SK-N-SH (cell line): ENCODE results near the gene PFKP.

ENCODE experiments used
- CHD2 ChIP-seq: fragments of 150-350 bp; IDR thresholded peaks from 2 replicates; pipeline ENCODE4 v1.6.1; 2018; ENCODE audit warnings: low read length; ENCODE audit not compliant: partially characterized antibody
- POLR2AphosphoS5 ChIP-seq: IDR thresholded peaks from 2 replicates; pipeline ENCODE4 v1.6.1; 2012; ENCODE audit warnings: low read depth, low read length
- RAD21 ChIP-seq: IDR thresholded peaks from 2 replicates; pipeline ENCODE4 v1.6.1; 2012; ENCODE audit warnings: mild to moderate bottlenecking, low read length
- TCF12 ChIP-seq: IDR thresholded peaks from 2 replicates; pipeline ENCODE4 v1.4.0; 2012
- YY1 ChIP-seq: IDR thresholded peaks from 2 replicates; pipeline ENCODE4 v1.4.0; 2012; ENCODE audit warnings: low read depth, mild to moderate bottlenecking
- TF ChIP-seq, protein P1 (sequence below): IDR thresholded peaks from 2 replicates; pipeline ENCODE4 v1.4.0; 2012; ENCODE audit warnings: low read depth, borderline replicate concordance
- TF ChIP-seq, protein P2 (sequence below): IDR thresholded peaks from 2 replicates; pipeline ENCODE4 v1.6.1; 2012; ENCODE audit warnings: mild to moderate bottlenecking, low read depth, low read length, moderate library complexity
- TF ChIP-seq, protein P3 (sequence below): fragments of 150-350 bp; IDR thresholded peaks from 2 replicates; pipeline ENCODE4 v1.6.1; 2016; ENCODE audit warnings: mild to moderate bottlenecking, low read depth, low read length
- TF ChIP-seq, protein P4 (sequence below): fragments of 200-600 bp; sonication (generic); IDR thresholded peaks from 2 replicates; pipeline ENCODE4 v1.6.1; 2017; ENCODE audit warnings: antibody characterized with exemption, mild to moderate bottlenecking, moderate library complexity

DNA sequence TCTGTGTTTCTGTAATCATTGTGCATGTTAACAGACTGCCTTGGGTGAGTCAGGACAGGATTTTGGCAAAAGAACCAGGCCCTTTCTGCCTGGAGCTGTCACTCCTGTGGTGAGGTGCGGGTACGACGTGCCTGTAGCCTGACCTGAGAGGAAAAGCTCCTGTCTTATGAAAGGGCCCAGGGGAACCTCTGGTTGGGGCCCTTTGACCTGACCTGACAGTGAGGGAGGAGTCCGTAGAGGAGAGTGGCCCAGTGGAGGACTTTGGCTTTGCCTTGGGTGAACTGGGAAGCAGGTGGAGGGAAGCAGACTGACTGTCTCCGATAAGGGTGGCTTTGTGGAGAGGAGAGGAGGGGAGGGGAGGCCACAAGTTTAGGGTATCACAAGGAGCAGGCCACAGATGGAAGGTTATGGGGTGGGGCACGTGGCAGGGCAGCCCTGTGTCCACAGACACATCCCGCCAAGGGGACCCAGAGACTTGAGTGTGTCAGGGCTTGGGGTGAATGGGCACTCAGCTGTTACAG lies 6.9 kb downstream of the PFKP start:
- TF ChIP-seq, protein P1, sequence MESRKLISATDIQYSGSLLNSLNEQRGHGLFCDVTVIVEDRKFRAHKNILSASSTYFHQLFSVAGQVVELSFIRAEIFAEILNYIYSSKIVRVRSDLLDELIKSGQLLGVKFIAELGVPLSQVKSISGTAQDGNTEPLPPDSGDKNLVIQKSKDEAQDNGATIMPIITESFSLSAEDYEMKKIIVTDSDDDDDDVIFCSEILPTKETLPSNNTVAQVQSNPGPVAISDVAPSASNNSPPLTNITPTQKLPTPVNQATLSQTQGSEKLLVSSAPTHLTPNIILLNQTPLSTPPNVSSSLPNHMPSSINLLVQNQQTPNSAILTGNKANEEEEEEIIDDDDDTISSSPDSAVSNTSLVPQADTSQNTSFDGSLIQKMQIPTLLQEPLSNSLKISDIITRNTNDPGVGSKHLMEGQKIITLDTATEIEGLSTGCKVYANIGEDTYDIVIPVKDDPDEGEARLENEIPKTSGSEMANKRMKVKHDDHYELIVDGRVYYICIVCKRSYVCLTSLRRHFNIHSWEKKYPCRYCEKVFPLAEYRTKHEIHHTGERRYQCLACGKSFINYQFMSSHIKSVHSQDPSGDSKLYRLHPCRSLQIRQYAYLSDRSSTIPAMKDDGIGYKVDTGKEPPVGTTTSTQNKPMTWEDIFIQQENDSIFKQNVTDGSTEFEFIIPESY: no peak
- no peak for TF ChIP-seq RAD21
- TF ChIP-seq, protein P2, sequence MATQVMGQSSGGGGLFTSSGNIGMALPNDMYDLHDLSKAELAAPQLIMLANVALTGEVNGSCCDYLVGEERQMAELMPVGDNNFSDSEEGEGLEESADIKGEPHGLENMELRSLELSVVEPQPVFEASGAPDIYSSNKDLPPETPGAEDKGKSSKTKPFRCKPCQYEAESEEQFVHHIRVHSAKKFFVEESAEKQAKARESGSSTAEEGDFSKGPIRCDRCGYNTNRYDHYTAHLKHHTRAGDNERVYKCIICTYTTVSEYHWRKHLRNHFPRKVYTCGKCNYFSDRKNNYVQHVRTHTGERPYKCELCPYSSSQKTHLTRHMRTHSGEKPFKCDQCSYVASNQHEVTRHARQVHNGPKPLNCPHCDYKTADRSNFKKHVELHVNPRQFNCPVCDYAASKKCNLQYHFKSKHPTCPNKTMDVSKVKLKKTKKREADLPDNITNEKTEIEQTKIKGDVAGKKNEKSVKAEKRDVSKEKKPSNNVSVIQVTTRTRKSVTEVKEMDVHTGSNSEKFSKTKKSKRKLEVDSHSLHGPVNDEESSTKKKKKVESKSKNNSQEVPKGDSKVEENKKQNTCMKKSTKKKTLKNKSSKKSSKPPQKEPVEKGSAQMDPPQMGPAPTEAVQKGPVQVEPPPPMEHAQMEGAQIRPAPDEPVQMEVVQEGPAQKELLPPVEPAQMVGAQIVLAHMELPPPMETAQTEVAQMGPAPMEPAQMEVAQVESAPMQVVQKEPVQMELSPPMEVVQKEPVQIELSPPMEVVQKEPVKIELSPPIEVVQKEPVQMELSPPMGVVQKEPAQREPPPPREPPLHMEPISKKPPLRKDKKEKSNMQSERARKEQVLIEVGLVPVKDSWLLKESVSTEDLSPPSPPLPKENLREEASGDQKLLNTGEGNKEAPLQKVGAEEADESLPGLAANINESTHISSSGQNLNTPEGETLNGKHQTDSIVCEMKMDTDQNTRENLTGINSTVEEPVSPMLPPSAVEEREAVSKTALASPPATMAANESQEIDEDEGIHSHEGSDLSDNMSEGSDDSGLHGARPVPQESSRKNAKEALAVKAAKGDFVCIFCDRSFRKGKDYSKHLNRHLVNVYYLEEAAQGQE: no peak
- TF ChIP-seq, protein P3, sequence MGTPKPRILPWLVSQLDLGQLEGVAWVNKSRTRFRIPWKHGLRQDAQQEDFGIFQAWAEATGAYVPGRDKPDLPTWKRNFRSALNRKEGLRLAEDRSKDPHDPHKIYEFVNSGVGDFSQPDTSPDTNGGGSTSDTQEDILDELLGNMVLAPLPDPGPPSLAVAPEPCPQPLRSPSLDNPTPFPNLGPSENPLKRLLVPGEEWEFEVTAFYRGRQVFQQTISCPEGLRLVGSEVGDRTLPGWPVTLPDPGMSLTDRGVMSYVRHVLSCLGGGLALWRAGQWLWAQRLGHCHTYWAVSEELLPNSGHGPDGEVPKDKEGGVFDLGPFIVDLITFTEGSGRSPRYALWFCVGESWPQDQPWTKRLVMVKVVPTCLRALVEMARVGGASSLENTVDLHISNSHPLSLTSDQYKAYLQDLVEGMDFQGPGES: no peak
- TF ChIP-seq, protein P4, sequence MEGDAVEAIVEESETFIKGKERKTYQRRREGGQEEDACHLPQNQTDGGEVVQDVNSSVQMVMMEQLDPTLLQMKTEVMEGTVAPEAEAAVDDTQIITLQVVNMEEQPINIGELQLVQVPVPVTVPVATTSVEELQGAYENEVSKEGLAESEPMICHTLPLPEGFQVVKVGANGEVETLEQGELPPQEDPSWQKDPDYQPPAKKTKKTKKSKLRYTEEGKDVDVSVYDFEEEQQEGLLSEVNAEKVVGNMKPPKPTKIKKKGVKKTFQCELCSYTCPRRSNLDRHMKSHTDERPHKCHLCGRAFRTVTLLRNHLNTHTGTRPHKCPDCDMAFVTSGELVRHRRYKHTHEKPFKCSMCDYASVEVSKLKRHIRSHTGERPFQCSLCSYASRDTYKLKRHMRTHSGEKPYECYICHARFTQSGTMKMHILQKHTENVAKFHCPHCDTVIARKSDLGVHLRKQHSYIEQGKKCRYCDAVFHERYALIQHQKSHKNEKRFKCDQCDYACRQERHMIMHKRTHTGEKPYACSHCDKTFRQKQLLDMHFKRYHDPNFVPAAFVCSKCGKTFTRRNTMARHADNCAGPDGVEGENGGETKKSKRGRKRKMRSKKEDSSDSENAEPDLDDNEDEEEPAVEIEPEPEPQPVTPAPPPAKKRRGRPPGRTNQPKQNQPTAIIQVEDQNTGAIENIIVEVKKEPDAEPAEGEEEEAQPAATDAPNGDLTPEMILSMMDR: no peak
- TF ChIP-seq POLR2AphosphoS5: no peak
- no peak for TF ChIP-seq CHD2
- TF ChIP-seq YY1: no peak
- TF ChIP-seq TCF12: no peak
